HG03469 (cell line): ENCODE measurements around the gene RPS16.

Source experiments
- ATAC-seq: cut with Tn5 transposase; IDR thresholded peaks from one replicate; pipeline ENCODE4 v1.9.1; 2021; ENCODE audit warnings: mild to moderate bottlenecking, moderate library complexity, moderate number of reproducible peaks; ENCODE audit not compliant: unreplicated experiment

Gene RPS16

GRCh38 chr19:39408392-39409207, 27.1 kb downstream of the RPS16 start:
- ATAC-seq: no peak

GRCh38 chr19:39407660-39408391, 27.9 kb downstream of the RPS16 start:
- no peak for ATAC-seq

GRCh38 chr19:39407410-39407659, 28.4 kb downstream of the RPS16 start:
- ATAC-seq: no peak

GRCh38 chr19:39406656-39407409, 28.9 kb downstream of the RPS16 start, which contains the start of gene ZFP36:
Gene ZFP36, plus strand, starts transcription at chr19:39406847. Its CDS starts 58 bp downstream, at chr19:39406905.
- no peak for ATAC-seq

GRCh38 chr19:39405958-39406655, 29.6 kb downstream of the RPS16 start:
- ATAC-seq: no peak

- ATAC-seq: no peak
Observed at GRCh38 chr19:39405261-39405957, 30.3 kb downstream of the RPS16 start.

- no peak for ATAC-seq
Observed at GRCh38 chr19:39403331-39404312, 32.1 kb downstream of the RPS16 start.

GRCh38 chr19:39402346-39403300, 33.1 kb downstream of the RPS16 start:
- no peak for ATAC-seq

GRCh38 chr19:39401549-39402345, 34.0 kb downstream of the RPS16 start:
- no peak for ATAC-seq

- no peak for ATAC-seq
Observed at GRCh38 chr19:39401070-39401548, 34.6 kb downstream of the RPS16 start.

- ATAC-seq: no peak
Observed at GRCh38 chr19:39400061-39400460, 35.7 kb downstream of the RPS16 start.

- ATAC-seq: no peak
Observed at GRCh38 chr19:39399668-39400050, 36.1 kb downstream of the RPS16 start.

GRCh38 chr19:39398297-39398864, 37.4 kb downstream of the RPS16 start:
- no peak for ATAC-seq

GRCh38 chr19:39397360-39398296, 38.1 kb downstream of the RPS16 start:
- no peak for ATAC-seq

- ATAC-seq: peak; percentile 81
Observed at GRCh38 chr19:39390751-39391437, 44.9 kb downstream of the RPS16 start, which contains the start of the genes MED29 and PAF1. Gene MED29, plus strand, starts transcription at chr19:39391378. Its CDS starts 45 bp downstream, at chr19:39391423. Gene PAF1, minus strand, starts transcription at chr19:39391106. Its CDS starts 242 bp downstream, at chr19:39390864.
